ENCODE measurements around the gene PIGT. TPM values are rescaled to one million over a fixed set of nuclear protein-coding genes. Genes with fewer than 3 reads are reported as not detected.

PIGT gene
- total and polyA plus RNA-seq, 2 experiments from 2014 or later: 48.4 to 63.1 TPM

- no peak for TF ChIP-seq CTCF (conservative IDR thresholded peaks at IDR 0.05; ENCODE audit: low read depth in 2 of 2)
- no peak for TF ChIP-seq POLR2AphosphoS5 (IDR thresholded peaks at IDR 0.05; ENCODE audit: low read depth)
- TF ChIP-seq ZNF114 (CRISPR knock-in tag; IDR thresholded peaks at IDR 0.05): no peak
- TF ChIP-seq ZNF331 (CRISPR knock-in tag; IDR thresholded peaks at IDR 0.05; ENCODE audit: low read depth): no peak
- TF ChIP-seq STAT1 (IDR thresholded peaks at IDR 0.05; ENCODE audit: unreplicated experiment): no peak
- no peak for TF ChIP-seq REST (IDR thresholded peaks at IDR 0.05; ENCODE audit: unreplicated experiment)
- TF ChIP-seq EZH2 (IDR thresholded peaks at IDR 0.05; ENCODE audit: low read depth, unreplicated experiment): no peak
These were observed 37.1 kb downstream of the PIGT start (continued) for GRCh38 chr20:45452772-45453691.

- Histone ChIP-seq H3K27me3 (ENCODE audit: insufficient read depth) (no peaks in the 10 kb centered on the region), H3K4me1 (ENCODE audit: insufficient read depth) (peaks cover 8% of the 10 kb centered on the region), H3K9me2 (ENCODE audit: insufficient read depth) (no peaks in the 10 kb centered on the region), H3K4me2 (no peak overlapping the region), H3F3A (replicated peaks; ENCODE audit: low read depth) (0 out of 2 replicates have a peak, but pooled peaks cover 3% of the 10 kb centered on the region), H3K27ac (ENCODE audit: low read depth) (no peak overlapping the region), H3K36me3 (ENCODE audit: insufficient read depth) (no peaks in the 10 kb centered on the region), H3K79me2 (replicated peaks; ENCODE audit: insufficient read depth) (no peaks in the 10 kb centered on the region), H3K4me3 (no peak overlapping the region), H2AFZ (no peak overlapping the region), H4K20me1 (replicated peaks; ENCODE audit: insufficient read depth) (no peaks in the 10 kb centered on the region)
- H3K4me1 Mint-ChIP-seq: peaks cover 5% of the 10 kb centered on the region
- no peak overlapping the region for H3K27ac Mint-ChIP-seq
- DNase-seq (ENCODE audit: low spot score) (peak; percentile 82), ATAC-seq (peak; percentile 89)
- H3K36me3 Mint-ChIP-seq (ENCODE audit: low read depth): no peaks in the 10 kb centered on the region
- TF ChIP-seq CTCF (conservative IDR thresholded peaks at IDR 0.05; ENCODE audit: low read depth in 2 of 2) (peak; percentile 72 to 87), CREB1 (CRISPR knock-in tag; IDR thresholded peaks at IDR 0.05; ENCODE audit: low read depth) (no peak)
- no peaks in the 10 kb centered on the region for H3K9me3 Mint-ChIP-seq
- H3K4me3 Mint-ChIP-seq: no peak overlapping the region
- no peaks in the 10 kb centered on the region for H3K27me3 Mint-ChIP-seq (ENCODE audit: insufficient read depth, low read depth, poor library complexity)
These were observed 40.7 kb downstream of the PIGT start for GRCh38 chr20:45456632-45457031.

All from GM23338 (cell line).